ENCODE measurements around the gene FRMD5.
"Not testable (repeated sequence)": the region's sequence is repeated elsewhere in the genome, so short reads cannot be mapped to it uniquely, and the experiment has no call there.

FRMD5 gene

DNA sequence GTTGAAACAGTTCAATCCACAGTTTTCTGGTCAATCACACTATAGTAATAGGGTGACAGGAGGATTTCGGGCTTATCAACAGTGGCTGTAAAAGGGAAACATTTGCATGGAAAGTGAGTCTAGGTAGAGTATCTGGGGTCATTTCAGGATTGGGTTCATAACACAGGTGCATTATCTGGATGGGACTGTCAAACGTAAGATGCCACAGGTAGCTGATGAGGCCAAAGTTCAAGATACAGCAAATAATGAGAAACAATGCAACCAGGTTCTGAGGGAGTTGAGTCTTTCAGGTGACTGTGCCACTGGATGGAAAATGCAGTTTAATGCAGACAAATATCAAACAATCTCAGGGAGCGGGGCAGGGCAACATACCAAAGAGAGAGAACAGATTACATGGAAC is 306.0 kb downstream of the FRMD5 start:
- DNase-seq (ENCODE audit: low spot score) = no peak

DNA sequence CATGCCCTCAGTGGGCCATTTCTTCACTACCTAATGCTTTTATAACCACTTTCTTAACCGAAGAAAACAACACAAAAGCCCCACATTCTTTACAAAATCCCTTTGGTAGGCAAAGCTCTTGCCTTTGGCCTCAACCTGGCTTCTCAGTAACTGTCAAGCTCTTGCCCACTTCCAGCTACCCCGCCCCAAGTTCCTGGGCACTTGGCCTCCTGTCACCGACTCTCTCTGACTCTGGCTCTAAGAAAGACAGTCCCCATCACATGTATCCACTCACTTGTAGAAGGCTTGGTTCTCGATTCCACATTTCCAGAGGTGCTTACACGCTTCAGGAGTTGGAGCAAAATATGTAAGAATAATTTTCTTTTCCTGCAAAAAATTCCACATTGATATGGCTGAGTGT is 307.2 kb downstream of the FRMD5 start:
- no peak for DNase-seq (ENCODE audit: low spot score)

DNA sequence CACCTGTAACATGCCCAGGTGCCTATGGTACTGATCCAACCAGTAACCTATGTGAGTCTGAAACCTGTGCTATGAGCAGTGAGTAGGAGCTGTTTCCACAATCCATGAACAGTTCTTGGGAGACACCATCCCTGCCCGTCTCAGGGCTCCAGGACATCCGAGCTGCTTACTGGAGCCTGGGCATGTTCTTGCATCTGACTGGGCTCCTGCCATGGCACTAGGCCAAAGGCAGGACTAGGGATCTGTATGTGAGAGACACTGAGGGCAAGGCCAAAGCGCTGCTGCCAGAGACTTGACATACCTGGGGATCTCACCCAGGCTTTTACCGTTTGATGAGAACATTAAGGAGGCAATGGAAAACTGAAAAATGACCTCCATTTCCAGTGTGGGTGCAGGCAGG is 308.5 kb downstream of the FRMD5 start:
- no peak for DNase-seq (ENCODE audit: low spot score)

DNA sequence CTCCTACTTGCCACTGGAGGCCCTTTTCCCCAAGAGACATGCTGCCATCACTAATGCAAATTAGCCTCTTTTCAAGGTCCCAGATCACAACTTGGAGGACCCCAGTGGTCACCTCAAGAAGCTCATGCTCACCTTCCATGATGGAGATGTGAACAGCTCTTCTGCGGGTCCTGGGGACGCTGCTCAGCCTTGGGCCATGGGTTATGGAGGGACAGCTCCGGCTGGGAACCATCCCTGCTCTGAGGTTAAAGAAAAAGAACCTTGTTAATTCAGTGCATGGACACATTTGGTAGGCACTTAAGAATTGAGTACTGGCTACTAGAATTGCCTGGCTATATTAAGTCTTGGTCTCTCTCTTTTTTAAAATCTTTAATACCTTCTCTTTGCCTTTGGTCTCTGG is 311.5 kb downstream of the FRMD5 start:
- no peak for DNase-seq (ENCODE audit: low spot score)

DNA sequence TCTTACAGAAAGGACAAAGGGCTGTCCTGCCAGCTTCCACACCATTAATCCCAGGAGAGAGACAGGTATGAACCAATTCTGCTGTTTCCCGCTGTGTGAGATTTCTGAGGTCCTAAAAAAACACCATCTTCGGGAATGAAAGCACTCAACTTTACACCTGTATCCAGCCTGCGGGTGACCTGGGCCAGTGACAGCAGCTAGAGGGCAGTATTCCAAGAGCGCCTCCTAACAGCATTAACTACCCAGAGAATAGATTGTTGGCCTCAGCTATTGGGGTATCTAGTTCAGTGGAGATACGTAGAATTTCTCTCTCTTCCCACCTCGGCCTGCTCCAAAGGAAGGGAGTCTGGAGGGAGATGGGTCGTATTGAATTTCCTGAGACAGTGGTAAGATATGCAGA is 313.1 kb downstream of the FRMD5 start:
- no peak for DNase-seq (ENCODE audit: low spot score)

DNA sequence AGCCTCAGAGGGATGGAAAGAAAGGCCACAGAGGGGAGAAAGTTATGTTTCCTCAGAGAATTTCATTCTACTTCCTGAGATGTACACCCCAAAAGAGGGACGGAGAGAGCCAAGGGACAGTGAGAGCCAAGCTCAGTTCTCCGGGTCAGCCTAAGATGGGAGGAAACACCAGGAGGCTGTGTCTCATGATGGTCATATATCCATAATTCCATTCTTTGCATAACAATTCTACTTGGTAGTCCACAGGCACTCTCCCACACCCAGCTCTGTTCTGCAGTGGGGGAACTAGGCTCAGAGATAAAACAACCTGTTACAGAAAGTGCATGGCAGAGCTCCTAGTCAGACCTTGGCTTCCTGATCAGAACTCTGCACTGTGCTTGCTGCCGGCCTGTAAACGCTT is 313.8 kb downstream of the FRMD5 start:
- DNase-seq (ENCODE audit: low spot score) = no peak

DNA sequence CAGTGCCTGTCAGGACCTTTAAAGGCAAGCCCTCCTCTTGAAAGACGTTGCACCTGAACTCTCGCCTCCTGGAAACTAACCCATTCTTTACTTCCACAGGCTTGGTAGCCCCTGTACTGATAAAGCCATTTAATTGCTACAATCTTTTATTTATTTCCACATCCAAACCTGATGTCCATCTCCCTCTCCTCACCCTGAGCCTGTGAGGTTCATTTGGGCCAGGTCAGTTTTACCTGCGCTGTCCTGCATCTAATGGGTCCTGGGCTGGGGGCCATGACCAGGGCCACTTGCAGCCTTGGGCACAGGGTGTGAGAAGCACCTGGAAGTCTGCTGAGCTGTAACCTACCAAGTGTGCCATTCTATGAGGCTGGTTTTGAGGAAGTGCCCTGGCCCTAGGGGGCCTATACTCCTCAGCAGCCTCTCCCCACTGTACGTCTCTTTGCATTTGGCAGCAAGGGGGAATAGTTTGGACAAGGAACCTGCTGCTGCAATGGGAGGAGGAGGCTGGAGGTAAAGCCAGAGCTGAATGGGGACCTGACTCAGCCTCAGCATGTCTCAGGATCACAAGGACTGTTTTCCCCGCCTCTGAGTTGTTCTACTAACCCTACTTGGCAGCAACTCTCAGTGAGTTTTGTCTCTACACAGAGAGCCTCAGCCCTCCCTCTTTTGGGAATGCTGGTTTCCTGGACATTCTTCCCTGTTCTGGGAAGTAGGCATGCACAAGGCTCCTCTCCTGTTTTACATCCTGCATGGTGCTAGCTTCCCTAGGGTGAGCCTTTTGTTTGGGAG is 314.5 kb downstream of the FRMD5 start:
- DNase-seq (ENCODE audit: low spot score) = no peak

DNA sequence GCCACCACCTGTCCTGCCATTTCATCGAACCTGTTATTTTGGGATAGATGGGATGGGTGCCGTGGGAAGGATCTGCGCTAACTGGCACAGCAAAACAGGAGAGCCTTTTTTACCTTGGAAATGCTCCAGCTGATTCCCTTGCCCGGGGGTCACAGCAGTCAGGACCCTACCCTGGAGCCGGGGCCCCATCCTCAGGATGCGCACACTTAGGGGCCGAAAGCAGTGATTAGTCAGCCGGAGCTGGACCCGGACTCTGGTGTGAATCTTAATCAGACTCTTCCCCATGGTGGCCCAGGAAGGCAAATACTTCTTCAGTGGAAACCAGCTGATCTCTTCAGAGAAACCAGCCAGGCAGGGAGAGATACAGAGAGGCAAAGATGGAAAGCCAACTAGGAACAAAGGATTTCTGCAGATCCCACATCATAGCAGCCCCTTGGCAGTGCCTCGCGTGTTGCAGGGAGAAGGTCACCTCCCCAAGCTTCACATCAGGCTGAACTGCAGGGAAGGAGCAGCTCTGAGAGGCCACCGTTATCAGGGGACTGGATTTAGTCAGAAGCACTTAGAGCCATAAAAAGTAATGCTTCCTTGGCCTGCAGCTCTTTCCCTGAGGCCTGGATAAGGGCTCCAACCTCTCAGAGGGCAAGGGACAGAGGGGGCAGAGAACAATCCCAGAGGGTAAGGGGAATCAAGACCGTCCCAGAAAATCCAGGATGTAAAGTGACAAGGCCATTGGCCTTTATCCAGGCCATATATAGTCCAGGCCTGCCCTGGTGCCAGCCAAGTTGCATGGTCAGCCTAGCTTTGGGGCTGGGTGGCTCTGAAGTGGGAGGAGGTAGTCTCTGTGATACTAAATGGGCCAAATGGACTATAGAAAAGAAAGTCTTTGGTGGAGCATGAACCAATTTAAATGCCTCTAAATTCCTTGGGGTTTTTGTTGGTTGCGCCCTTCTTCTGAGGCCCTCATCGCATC is 315.4 kb downstream of the FRMD5 start:
- no peak for DNase-seq (ENCODE audit: low spot score)

DNA sequence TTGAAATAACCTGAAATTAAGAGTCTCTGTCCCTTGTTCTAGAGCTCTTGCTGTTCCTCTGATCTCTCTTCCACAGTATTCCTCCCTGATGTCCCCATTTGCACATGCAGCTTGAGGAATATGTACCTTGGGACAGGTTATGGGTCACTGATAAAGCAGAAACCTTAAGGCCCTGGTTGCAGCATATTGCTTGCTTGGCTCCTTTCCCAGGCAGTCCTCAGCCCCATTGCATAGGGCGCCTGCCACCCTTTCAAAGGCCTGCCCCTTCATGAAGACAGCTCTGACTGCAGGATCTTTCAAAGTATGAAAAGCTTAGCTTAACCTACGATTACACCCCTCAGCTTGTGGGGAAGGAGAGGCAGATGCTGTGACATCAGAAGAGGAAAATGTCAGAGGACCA is 316.6 kb downstream of the FRMD5 start:
- no peak for DNase-seq (ENCODE audit: low spot score)

DNA sequence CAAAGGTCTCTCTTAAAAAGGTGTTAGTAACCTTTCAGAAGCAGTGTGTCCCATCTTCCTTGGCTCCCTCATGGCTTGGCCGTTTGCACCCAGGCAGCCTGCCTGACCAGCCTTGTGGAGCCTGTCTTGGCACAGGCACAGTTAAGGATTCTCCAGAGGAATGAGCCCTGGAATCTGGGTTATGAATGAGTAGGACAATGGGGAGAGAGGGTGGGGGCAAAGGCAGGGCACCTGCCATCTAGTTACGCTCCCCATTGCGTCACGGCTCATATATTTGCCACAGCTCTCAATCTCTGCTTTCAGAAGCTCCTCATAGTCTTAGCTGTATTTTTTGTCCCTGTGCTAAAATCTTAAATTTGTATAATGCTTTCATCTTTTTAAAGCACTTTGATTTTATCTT is 317.7 kb downstream of the FRMD5 start:
- no peak for DNase-seq (ENCODE audit: low spot score)

DNA sequence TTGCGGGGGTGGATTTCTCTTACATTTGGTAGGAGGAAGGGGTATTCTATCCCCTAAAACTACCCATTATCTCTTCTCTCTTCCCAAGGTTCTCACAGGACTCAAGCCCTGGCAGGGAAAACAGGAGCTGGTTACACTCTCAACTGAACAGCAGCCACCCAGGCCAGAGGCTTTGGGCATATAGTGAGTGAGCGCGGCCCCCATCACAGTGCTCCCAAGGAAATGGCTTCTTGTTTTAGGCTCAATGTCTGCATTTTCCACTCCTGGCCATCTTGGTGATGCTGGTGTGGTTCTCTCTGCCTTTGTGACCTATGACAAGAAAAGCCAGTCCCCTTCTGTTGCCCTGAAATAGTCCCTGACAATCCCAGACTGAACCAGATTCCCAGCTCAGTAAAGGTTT is 318.2 kb downstream of the FRMD5 start:
- DNase-seq (ENCODE audit: low spot score) = no peak

DNA sequence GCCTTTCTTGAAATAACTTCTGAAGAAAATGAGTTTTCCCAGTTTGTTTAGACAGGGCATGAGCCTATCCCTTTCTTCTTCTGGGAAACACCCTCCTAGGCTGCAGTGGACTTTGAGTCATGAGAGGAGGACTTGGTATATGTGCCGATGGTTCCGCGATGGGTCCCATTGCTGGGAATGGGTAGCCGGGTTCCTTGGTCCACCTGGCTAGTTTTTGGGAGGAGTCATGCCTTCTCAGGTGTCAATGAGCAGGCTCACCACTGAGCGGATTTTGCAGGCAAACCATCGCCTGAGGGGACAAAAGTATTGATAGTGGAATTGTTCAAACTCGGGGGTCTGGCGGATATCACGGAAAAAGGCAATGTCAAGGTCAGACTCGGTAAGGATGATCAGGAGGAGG is 321.4 kb downstream of the FRMD5 start:
- no peak for DNase-seq (ENCODE audit: low spot score)

DNA sequence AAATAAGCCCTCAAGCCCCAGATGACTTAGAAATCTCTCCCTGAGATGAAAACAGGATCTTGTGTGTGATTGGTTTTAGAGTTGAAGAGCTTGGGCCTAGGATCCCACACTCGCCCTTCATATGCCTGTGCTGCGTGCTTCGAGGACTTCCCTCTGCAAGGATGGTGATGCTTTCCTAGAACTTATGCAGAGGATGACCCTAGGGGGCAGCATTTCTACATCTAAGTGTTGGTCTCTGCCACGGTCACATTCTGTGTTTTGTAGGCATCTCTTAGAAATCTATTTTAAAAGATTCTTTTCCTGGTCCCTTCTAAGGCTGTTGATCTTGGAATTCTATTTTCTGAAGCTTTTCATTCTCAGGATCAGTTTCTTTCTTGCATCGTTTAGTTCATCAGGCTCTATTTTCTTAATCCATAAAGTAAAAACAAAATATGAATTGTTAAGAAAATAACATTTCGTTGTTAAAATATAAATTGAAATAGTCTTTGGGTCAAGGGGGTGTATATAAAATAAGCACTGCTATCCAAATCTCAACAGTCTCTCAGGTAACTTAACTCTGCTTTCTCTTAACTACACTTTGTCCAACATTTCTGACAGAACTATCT is 322.6 kb downstream of the FRMD5 start:
- peak; percentile 88 for DNase-seq (ENCODE audit: low spot score)

DNA sequence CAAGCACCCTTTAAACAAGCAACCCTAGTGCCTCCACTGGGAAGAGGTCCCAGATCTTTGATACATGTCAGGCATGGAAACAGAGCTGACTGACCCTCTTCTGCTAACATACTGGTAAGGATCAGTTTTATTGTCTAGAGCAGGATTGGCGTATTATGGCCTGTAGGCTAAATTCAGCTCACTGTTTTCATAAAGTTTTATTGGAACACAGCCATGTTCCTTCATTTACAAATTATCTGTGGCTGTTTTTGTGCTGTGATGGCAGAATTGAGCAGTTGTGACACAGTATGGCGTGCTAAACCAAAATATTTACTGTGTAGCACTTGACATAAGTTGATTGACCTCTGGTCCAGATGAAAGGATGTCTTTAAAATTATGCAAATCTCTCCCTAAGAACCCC is 323.2 kb downstream of the FRMD5 start:
- no peak for DNase-seq (ENCODE audit: low spot score)

DNA sequence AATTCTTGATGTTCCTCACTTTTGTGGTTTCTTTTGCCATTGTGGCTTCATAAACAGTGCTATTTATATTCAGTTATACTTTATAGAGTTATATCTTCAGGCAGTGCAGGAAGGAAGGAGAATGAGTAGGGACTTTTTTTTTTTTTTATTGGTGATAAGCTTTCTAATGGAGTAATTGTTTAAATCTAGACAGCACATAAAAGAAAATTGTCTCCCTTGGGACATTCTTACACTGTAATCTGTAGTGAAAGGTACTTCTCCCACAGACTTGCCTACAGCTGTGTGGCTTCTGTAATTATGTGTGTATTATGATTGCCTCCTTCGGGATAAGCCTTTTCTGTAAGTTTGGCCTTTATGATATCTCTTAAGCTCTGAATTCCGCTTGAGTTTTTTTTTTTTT is 326.7 kb downstream of the FRMD5 start:
- DNase-seq (ENCODE audit: low spot score) = no peak

DNA sequence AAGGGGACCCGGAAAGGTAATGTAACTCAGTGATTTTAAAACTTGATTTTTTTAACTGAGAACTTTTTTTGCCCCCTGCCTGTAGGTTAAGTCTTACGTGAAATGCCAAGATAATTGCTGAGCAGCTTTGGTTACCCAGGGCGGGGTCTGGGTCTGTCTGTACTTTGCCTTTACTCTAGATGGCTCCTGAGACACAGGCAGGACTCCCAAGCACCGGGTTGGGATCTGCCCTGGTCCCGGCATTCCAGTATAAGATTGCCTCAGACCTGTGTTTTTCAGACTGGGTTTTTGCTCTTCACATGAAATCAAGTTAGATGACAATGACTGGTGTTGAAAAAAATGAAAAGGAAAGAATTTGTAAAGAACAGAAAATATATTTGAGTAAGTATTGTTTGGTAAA is 328.0 kb downstream of the FRMD5 start:
- no peak for DNase-seq (ENCODE audit: low spot score)

DNA sequence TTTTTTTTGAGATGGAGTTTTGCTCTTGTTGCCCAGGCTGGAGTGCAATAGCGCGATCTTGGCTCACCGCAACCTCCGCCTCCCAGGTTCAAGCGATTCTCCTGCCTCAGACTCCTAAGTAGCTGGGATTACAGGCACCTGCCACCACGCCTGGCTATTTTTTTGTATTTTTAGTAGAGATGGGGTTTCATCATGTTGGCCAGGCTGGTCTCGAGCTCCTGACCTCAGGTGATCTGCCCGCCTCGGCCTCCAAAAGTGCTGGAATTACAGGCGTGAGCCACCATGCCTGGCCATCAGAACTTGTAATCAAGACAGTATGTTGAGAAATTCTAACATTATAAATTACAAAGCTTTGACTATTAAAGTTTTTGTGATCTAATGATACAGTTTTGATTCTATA is 328.4 kb downstream of the FRMD5 start:
- not testable (repeated sequence) for DNase-seq (ENCODE audit: low spot score)

DNA sequence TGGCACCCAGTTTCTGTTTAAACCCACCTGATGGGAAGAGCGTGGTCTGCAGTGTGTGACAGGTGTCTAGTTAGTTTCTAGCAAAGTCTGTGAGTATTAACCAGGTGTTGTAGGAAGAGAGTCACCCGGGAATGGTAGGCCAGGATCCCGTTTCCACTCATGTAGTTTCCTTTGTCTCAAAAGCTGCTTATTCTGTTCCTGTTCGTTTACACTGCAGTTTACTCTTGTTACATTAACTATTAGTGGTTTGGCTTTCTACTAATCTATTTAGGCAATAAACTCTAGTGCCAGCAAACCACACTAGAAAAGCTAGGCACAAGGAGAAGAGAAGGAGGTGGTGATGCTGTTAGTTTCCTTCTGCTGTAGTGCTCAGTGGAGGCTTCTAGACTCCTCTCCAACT is 335.5 kb downstream of the FRMD5 start:
- no peak for DNase-seq (ENCODE audit: low spot score)

DNA sequence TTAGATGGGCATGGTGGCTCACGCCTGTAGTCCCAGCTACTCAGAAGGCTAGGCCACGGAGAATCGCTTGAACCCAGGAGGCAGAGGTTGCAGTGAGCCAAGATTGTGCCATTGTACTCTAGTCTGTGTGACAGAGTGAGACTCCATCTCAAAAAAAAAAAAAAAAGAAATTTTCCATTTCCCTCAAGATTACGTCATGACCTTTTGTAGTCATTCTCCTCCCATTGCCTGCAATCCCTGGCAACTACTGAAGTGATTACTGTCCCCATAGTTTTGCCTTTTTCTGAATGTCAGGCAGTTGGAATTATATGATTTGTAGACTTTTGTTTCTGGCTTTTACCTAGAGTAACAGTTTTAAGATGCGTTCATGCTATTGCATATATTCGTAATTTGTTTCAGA is 340.3 kb downstream of the FRMD5 start:
- peak; percentile 15 for DNase-seq (ENCODE audit: low spot score)

DNA sequence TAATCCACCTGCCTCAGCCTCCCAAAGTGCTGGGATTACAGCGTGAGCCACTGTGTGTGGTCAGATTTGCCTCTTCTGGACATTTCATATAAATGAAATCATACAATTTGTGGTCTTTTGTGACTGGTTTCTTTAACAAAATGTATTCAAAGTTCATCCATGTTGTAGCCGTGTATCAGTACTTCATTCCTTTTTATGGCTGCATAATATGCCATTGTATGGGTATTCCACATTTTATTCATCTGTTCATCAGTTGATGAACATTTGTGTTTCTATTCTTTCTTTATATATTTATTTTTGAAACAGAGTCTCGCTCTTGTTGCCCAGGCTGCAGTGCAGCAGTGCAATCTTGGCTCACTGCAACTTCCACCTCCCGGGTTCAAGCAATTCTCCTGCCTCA is 342.5 kb downstream of the FRMD5 start:
- DNase-seq (ENCODE audit: low spot score) = no peak

DNA sequence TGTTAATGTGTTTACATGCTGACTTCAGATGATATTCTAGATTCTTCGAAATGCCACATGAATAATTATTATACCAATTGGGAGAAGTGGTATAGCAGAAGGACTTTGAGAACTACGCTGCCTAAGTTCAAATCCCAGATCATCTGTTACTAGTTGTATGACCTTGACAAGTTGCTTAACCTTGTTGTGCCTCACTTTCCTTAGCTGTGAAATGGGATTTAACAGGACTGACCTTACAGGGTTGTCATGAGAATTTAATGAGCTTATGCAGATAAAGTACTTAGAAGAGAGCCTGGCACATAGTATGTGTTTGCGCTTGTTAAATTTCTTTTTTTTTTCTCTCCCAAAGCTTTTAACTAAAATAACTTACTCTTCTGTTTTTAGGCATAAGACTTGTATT is 343.8 kb downstream of the FRMD5 start:
- DNase-seq (ENCODE audit: low spot score) = no peak

DNA sequence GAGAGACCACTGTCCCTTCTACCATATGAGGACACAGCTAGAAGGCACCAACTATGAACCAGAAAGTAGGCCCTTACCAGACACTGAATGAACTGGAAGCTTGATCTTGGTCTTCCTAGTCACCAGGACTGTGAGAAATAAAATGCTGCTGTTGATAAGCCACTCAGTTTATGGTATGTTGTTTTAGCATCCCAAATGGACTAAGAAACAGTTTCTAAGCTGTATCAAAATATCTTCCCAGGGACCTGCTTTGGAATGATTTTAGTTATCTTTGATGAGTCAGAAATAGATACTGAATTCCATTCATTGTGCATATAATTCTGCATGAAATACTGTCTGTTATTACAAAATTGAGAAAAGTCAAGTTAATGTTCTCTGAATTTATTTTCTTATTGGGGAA is 349.6 kb downstream of the FRMD5 start:
- no peak for DNase-seq (ENCODE audit: low spot score)

DNA sequence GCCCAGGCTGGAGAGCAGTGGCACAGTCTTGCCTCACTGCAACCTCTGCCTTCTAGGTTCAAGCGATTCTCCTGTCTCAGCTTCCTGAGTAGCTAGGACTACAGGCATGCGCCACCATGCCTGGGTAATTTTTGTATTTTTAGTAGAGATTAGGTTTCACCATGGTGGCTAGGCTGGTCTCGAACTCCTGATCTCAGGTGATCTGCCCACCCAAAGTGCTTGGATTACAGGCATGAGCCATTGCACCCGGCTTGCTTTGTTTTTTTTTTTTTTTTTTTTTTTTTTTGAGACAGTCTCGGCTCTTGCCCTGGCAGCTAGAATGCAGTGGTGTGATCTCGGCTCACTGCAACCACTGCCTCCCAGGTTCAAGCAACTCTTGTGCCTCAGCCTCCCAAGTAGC is 362.6 kb downstream of the FRMD5 start:
- DNase-seq (ENCODE audit: low spot score) = not testable (repeated sequence)
